Mucosa of stomach (tissue), 1 donor: ENCODE measurements around the gene APOO.

ENCODE experiments used
- H3K27me3 ChIP-seq: one replicate; pipeline ENCODE4 v1.7.0; 2013; ENCODE audit warnings: mild to moderate bottlenecking, low read length; ENCODE audit not compliant: control insufficient read depth, insufficient read depth
- H3K36me3 ChIP-seq: one replicate; pipeline ENCODE4 v1.7.0; 2013; ENCODE audit warnings: low read length; ENCODE audit not compliant: control insufficient read depth, insufficient read depth
- H3K4me1 ChIP-seq: one replicate; pipeline ENCODE4 v1.7.0; 2013; ENCODE audit warnings: mild to moderate bottlenecking, low read length; ENCODE audit not compliant: control insufficient read depth, insufficient read depth
- H3K4me3 ChIP-seq: one replicate; pipeline ENCODE4 v1.7.0; 2013; ENCODE audit warnings: low read length
- H3K9ac ChIP-seq: one replicate; pipeline ENCODE4 v1.7.0; 2013; ENCODE audit warnings: mild to moderate bottlenecking, low read length, moderate library complexity
- H3K9me3 ChIP-seq: one replicate; pipeline ENCODE4 v1.7.0; 2013; ENCODE audit warnings: mild to moderate bottlenecking, low read length, moderate library complexity; ENCODE audit not compliant: control insufficient read depth
- donor health status: Pancreatic carcinoma.

Gene APOO

GRCh38 chrX:23851544-23851943 lies 56.2 kb downstream of the APOO start:
- Histone ChIP-seq H3K9me3 (no peaks in the 10 kb centered on the region), H3K4me3 (no peak overlapping the region), H3K4me1 (no peaks in the 10 kb centered on the region), H3K9ac (no peak overlapping the region), H3K36me3 (no peaks in the 10 kb centered on the region), H3K27me3 (no peaks in the 10 kb centered on the region)

DNA sequence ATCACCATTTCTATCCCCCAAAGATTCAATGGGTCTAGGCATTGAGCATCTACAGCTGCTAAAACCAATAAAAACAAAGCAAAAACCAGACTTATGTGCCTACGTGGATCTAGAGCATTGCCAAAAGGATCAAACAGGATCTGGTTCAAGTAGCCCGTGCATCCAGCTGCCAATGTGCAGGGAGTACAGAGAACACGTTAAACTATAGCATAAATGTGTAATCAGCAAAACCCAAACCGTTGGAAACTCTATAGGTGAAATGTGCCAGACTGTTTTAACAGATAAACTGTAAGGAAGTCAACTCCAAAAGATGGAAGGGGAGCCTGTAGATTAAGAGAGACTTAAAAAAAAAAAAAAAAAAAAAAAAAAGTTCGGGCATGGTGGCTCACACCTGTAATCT lies 58.5 kb downstream of the APOO start:
- peaks cover 2% of the 10 kb centered on the region for H3K4me1 ChIP-seq
- H3K27me3 ChIP-seq: no peaks in the 10 kb centered on the region
- no peak overlapping the region for H3K9ac ChIP-seq
- no peak overlapping the region for H3K4me3 ChIP-seq
- no peaks in the 10 kb centered on the region for H3K36me3 ChIP-seq
- H3K9me3 ChIP-seq: no peaks in the 10 kb centered on the region

- Histone ChIP-seq H3K4me1 (peaks cover 11% of the 10 kb centered on the region), H3K36me3 (no peaks in the 10 kb centered on the region), H3K27me3 (no peaks in the 10 kb centered on the region), H3K9ac (peak overlapping the region; percentile 65), H3K4me3 (no peak overlapping the region), H3K9me3 (no peaks in the 10 kb centered on the region)
Observed at GRCh38 chrX:23845351-23845817, 62.4 kb downstream of the APOO start.

DNA sequence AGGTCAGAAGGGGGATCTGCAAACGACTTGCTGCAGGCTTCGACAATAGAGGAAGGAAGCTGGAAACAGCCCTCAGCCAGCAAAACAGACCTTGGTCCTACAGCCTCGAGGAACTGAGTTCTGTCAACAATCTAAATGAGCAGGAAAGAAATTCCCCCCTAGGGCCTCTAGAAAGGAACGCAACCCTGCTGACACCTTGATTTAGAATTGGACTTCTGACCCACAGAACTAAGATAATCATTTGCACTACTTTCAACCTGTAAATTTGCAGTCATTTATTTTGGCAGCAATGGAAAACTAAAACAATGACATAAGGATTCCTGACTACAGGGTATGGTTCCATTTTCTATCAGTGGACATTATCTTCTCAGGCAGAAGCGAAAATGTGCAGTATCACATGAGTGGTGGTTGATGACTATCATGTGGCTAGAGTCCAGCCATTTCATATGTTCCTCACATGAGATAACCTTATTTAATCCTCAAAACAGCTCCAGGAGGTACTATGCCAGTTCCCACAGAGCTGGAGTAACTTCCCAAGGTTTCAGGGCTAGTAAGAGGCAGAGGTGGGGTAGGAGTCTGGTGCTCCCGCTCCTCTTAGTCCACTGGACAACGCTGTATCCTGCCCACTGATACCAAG lies 63.1 kb downstream of the APOO start:
- Histone ChIP-seq H3K4me1 (peaks cover 11% of the 10 kb centered on the region), H3K36me3 (no peaks in the 10 kb centered on the region), H3K9me3 (no peaks in the 10 kb centered on the region), H3K4me3 (no peak overlapping the region), H3K27me3 (no peaks in the 10 kb centered on the region), H3K9ac (peak overlapping the region; percentile 55)

DNA sequence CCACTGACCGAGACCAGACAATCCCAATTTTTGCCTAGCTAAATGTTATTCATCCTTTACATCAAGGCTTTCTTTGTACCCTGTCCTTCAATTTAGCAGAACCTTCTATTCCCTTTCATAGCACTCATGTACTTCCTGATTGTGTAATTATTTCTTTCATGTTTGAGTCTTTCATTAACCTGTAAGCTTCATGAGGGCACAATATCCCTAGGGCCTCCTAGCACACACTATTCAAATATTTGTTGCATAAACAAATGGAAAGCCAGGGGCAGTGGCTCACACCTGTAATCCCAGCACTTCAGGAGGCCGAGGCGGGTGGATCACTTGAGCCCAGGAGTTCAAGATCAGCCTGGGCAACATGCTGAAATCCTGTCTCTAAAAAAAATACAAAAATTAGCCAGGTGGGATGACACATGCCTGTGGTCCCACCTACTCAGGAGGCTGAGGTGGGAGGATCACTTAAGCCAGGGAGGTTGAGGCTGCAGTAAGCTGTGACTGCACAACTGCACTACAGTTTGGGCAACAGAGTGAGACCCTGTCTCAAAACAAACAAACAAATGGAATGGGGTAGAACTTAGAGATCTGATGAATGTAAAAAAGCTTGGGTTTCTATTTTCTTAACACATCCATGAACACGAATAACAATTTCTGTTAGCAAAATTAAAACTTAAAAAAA lies 65.8 kb downstream of the APOO start:
- no peaks in the 10 kb centered on the region for H3K9me3 ChIP-seq
- no peak overlapping the region for H3K4me3 ChIP-seq
- H3K27me3 ChIP-seq: no peaks in the 10 kb centered on the region
- H3K4me1 ChIP-seq: peaks cover 11% of the 10 kb centered on the region
- H3K9ac ChIP-seq: no peak overlapping the region
- no peaks in the 10 kb centered on the region for H3K36me3 ChIP-seq

DNA sequence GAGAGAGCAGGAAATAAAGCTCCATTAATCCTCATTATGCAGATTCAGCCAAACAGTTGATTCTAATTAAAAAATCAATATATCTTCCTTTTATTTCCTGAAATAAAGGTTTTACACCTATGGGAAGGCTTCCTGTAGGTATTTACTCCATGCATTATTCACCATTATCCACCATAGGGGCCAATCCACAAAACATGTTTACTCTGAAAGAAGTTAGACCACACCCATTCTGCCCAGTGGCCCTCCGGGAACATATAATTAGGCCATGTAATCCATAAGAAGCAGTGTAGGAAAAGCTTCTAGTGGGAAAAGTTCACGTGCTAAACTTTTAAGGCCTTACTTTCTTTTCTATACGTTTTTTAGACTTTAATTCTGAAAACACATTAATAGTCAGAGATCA lies 67.1 kb downstream of the APOO start:
- Histone ChIP-seq H3K4me3 (no peak overlapping the region), H3K36me3 (no peaks in the 10 kb centered on the region), H3K9ac (no peak overlapping the region), H3K4me1 (peaks cover 11% of the 10 kb centered on the region), H3K27me3 (no peaks in the 10 kb centered on the region), H3K9me3 (no peaks in the 10 kb centered on the region)

DNA sequence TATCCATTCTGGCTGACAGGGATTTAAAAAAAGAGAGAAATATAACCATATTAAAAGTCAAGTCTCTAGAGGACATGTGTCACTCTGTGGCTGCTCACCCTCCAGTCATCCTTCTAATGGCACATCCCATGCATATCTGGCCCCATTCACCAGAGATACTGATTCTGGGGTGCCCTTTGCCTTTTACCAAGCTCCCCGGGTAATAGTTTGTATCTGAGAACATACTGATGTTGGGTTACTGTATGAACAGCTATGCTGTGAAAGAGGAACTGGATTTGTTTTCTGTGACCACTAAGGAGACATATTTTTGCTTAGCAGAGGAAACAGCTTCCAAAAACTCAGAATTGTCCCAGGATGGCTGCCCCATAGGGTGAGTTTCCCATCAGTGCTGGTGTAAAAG lies 68.8 kb downstream of the APOO start:
- Histone ChIP-seq H3K9me3 (no peaks in the 10 kb centered on the region), H3K4me3 (no peak overlapping the region), H3K36me3 (no peaks in the 10 kb centered on the region), H3K9ac (no peak overlapping the region), H3K4me1 (peaks cover 7% of the 10 kb centered on the region), H3K27me3 (no peaks in the 10 kb centered on the region)

DNA sequence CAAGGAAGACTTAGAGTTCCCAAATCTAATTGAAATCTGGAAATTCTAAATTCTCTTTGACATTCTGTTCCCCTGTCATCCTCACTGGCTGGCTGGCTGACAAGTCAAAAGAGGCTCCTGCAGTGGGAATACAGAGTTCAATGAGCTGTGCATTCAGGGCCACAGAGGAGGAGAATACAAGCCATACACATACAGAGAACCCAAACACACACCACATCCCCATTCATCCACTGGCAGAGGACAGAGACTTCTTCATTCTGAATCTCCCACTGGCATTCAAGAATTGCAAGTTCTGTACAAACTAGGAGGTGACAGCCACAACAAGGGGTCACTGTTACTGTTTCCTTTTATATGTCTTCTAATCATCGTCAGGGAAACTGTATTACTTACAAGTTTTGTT lies 75.0 kb downstream of the APOO start:
- Histone ChIP-seq H3K4me1 (no peaks in the 10 kb centered on the region), H3K4me3 (no peak overlapping the region), H3K9ac (no peak overlapping the region), H3K9me3 (no peaks in the 10 kb centered on the region), H3K36me3 (no peaks in the 10 kb centered on the region), H3K27me3 (no peaks in the 10 kb centered on the region)

DNA sequence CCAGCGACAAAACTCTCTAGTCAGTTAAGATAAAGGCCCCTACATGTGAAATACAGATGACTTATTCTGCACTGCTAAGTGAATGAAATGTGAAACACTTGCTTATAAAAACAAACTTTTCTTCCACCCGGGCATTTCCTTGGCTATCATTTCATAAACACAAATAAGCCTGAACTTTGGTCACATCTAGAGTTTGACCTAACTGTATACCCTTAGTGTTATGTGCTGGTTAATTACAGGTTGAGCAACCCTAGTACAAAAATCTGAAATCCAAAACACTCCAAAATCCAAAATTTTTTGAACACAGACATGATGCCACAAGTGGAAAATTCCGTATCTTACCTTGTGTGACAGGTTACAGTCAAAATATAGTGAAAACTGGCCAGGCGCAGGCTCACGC lies 78.9 kb downstream of the APOO start:
- no peaks in the 10 kb centered on the region for H3K4me1 ChIP-seq
- H3K36me3 ChIP-seq: no peaks in the 10 kb centered on the region
- no peak overlapping the region for H3K4me3 ChIP-seq
- H3K27me3 ChIP-seq: no peaks in the 10 kb centered on the region
- H3K9me3 ChIP-seq: no peaks in the 10 kb centered on the region
- no peak overlapping the region for H3K9ac ChIP-seq

DNA sequence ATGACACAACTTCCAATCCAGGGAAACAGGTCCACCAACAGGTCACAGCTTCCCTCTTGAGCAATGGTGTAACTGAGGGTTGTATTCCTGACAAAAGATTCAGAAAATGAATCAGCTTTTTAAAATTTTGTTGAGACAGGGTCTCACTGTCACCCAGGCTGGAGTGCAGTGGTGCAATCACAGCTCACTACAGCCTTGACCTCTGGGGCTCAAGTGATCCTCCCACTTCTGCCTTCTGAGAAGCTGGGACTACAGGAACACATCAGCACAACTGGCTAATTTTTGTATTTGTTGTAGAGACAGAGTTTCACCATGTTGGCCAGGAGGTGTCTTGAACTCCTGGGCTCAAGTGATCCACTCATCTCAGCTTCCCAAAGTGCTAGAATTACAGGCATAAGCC lies 81.1 kb downstream of the APOO start:
- no peaks in the 10 kb centered on the region for H3K27me3 ChIP-seq
- no peak overlapping the region for H3K4me3 ChIP-seq
- H3K9me3 ChIP-seq: no peaks in the 10 kb centered on the region
- peaks cover 10% of the 10 kb centered on the region for H3K4me1 ChIP-seq
- no peak overlapping the region for H3K9ac ChIP-seq
- H3K36me3 ChIP-seq: no peaks in the 10 kb centered on the region

- Histone ChIP-seq H3K4me1 (peaks cover 11% of the 10 kb centered on the region), H3K9me3 (no peaks in the 10 kb centered on the region), H3K36me3 (no peaks in the 10 kb centered on the region), H3K9ac (no peak overlapping the region), H3K4me3 (no peak overlapping the region), H3K27me3 (no peaks in the 10 kb centered on the region)
Observed at GRCh38 chrX:23826216-23826615, 81.5 kb downstream of the APOO start.

DNA sequence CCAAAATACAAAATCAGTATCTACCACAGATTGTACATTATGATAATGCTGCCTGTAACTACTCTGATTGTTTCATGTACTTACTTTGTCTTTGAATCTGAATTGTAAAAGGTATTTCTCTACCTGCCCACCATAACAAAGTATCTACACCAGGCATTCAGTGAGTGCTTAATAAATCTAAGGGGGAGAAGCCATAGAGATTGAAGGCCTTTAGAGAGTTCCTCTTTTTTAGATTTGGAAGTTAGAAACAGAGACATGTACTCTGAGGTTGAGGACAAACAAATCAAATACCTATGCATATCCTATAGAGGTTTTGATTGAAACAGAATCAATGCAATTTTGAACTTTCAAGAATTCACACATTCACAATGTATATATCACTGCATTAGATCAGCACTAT lies 82.1 kb downstream of the APOO start:
- Histone ChIP-seq H3K9ac (no peak overlapping the region), H3K9me3 (no peaks in the 10 kb centered on the region), H3K4me3 (no peak overlapping the region), H3K36me3 (no peaks in the 10 kb centered on the region), H3K4me1 (peaks cover 11% of the 10 kb centered on the region), H3K27me3 (no peaks in the 10 kb centered on the region)
